Right lobe of liver (tissue), 6 donors: ENCODE measurements around the gene C6orf132. TPM values are rescaled to one million over a fixed set of nuclear protein-coding genes. Genes with fewer than 3 reads are reported as not detected.

Experiments
- ATAC-seq, 4 donors: fragments of 200-7000 bp; cut with Tn5 transposase; one replicate each; pipeline ENCODE4 v1.9.1; 2020; ENCODE audit warnings: mild to moderate bottlenecking in 4 of 4, moderate library complexity in 4 of 4
- DNase-seq, 3 donors: peaks; one replicate each; pipeline ENCODE4 v3.0.0-alpha.2; 2020
- H3K27ac ChIP-seq, 3 donors: fragments of 200-600 bp; one replicate each; pipeline ENCODE4 v1.8.0; 2022
- H3K27me3 ChIP-seq, 2 donors: fragments of 200-600 bp; one replicate each; pipeline ENCODE4 v1.8.0; 2022
- H3K36me3 ChIP-seq, 4 donors: fragments of 200-600 bp; sonication (generic) in 1 of 4; one replicate each; pipeline versions ENCODE4 v1.5.1 to v1.8.0; 2017 to 2022; ENCODE audit warnings: control low read depth in 1 of 4
- H3K4me1 ChIP-seq, 4 donors: fragments of 200-600 bp; sonication (generic) in 1 of 4; one replicate each; pipeline versions ENCODE4 v1.5.1 to v1.8.0; 2017 to 2022; ENCODE audit warnings: control low read depth in 1 of 4
- H3K4me3 ChIP-seq, 3 donors: fragments of 200-600 bp; one replicate each; pipeline ENCODE4 v1.8.0; 2022
- H3K9me3 ChIP-seq, 4 donors: fragments of 200-600 bp; sonication (generic) in 1 of 4; one replicate each; pipeline versions ENCODE4 v1.5.1 to v1.8.0; 2017 to 2022; ENCODE audit warnings: control low read depth in 1 of 4
- CTCF ChIP-seq, 4 donors: fragments of 200-600 bp in 3 of 4; fragments of 450-650 bp in 1 of 4; IDR thresholded peaks; one replicate each; pipeline versions ENCODE4 v1.5.1 to v1.8.0; 2016 to 2022; ENCODE audit warnings: antibody characterized with exemption in 4 of 4, mild to moderate bottlenecking in 2 of 4
- POLR2A ChIP-seq: fragments of 450-650 bp; IDR thresholded peaks from one replicate; pipeline ENCODE4 v1.6.1; 2017; ENCODE audit warnings: antibody characterized with exemption, mild to moderate bottlenecking
- WGBS: methylation state at CpG from one replicate; pipeline ENCODE4 v1.1.6; 2018; ENCODE audit warnings: low coverage, low lambda C conversion rate; ENCODE audit not compliant: insufficient coverage; ENCODE audit errors: missing lambda C conversion rate; 5-methylcytosine and 5-hydroxymethylcytosine counted together
- intact Hi-C, 2 donors: fragments of 100-400 bp; cut with DNase I; formaldehyde crosslinking; loops; one replicate each; pipeline versions ENCODE4 v1.11.2 to v1.14.1; 2022
- total RNA-seq, 6 experiments: library from RNA; depleted of rRNA in 2 of 6; stranded (reverse); fragments of >200 nt in 2 of 6; fragmentation: NEBNext Ultra II Directional in 3 of 6; extraction: Animal tissue kit (Norgen Biotek cat#: 25700) in 3 of 6; gene quantifications; one replicate each; pipeline versions ENCODE4 v1.1.0 to v1.2.4, GENCODE V29; 2016 to 2023
- donor health status: DM: no; HTN: yes; CAD: no.
- donor health status: DM: no; HTN: no; CAD: no.
- donor health status: DM: no; HTN: no; CAD: no.
- donor health status: DM: no; HTN: yes; CAD: no.
- donor health status: DM: no; HTN: yes; CAD: no.

The C6orf132 gene
- total RNA-seq, 6 experiments from 2014 or later: 0.07 to 0.74 (median 0.34) TPM

GRCh38 chr6:42068872-42069522 lies 73.4 kb downstream of the C6orf132 start:
- Histone ChIP-seq H3K27me3 (no peaks in the 10 kb centered on the region), H3K27ac (no peak overlapping the region), H3K4me1 (no peaks in the 10 kb centered on the region), H3K36me3 (peaks cover 0 to 76% (median 42%) of the 10 kb centered on the region in 4 donors), H3K9me3 (no peaks in the 10 kb centered on the region), H3K4me3 (no peak overlapping the region)
- TF ChIP-seq POLR2A: no peak
- TF ChIP-seq CTCF (IDR thresholded peaks at IDR 0.05): no peak
- DNase-seq (no peak), ATAC-seq (no peak)
- WGBS: 98% methylated on average over 5 of the region's 5 CpGs
- intact Hi-C loops: no loop called here

DNA sequence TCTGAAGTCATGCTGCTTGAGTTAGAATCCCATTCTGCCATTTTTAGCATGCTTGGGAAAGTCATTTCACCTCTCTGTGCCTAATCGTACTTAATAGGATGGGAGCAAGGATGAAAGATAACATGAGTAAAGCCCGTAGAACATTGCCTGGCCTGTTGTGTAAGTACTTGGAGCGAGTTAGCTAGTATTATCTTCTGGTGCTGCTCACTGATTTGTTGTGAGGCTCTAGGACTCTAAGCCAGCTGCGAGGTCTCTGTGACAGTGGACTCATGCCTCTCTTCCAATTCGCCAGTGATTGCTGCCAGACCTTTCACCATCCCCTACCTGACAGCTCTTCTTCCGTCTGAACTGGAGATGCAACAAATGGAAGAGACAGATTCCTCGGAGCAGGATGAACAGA lies 74.2 kb downstream of the C6orf132 start:
- peaks cover 0 to 80% (median 45%) of the 10 kb centered on the region in 4 donors for H3K36me3 ChIP-seq
- DNase-seq (no peak), ATAC-seq (no peak)
- no peak overlapping the region for H3K27ac ChIP-seq
- H3K4me1 ChIP-seq: no peaks in the 10 kb centered on the region
- H3K9me3 ChIP-seq: no peaks in the 10 kb centered on the region
- intact Hi-C loops: no loop called here
- TF ChIP-seq CTCF (IDR thresholded peaks at IDR 0.05): no peak
- TF ChIP-seq POLR2A: no peak
- H3K4me3 ChIP-seq: no peak overlapping the region
- WGBS: 89% methylated on average over 6 of the region's 7 CpGs
- no peaks in the 10 kb centered on the region for H3K27me3 ChIP-seq

GRCh38 chr6:42066156-42066675 lies 76.2 kb downstream of the C6orf132 start:
- Histone ChIP-seq H3K9me3 (no peaks in the 10 kb centered on the region), H3K4me3 (no peak overlapping the region), H3K27ac (no peak overlapping the region), H3K27me3 (no peaks in the 10 kb centered on the region), H3K36me3 (peaks cover 4 to 74% (median 39%) of the 10 kb centered on the region in 4 donors), H3K4me1 (no peaks in the 10 kb centered on the region)
- TF ChIP-seq CTCF (IDR thresholded peaks at IDR 0.05): no peak
- TF ChIP-seq POLR2A: no peak
- 94% methylated on average over 6 of the region's 13 CpGs for WGBS
- DNase-seq (no peak), ATAC-seq (no peak)
- intact Hi-C loops: no loop called here

GRCh38 chr6:42059743-42060142 lies 82.7 kb downstream of the C6orf132 start:
- Histone ChIP-seq H3K4me3 (no peak overlapping the region), H3K27ac (no peak overlapping the region), H3K36me3 (peaks cover 7 to 87% (median 40%) of the 10 kb centered on the region in 4 donors), H3K4me1 (no peaks in the 10 kb centered on the region), H3K9me3 (no peaks in the 10 kb centered on the region), H3K27me3 (no peaks in the 10 kb centered on the region)
- DNase-seq (no peak), ATAC-seq (no peak)
- TF ChIP-seq CTCF (IDR thresholded peaks at IDR 0.05) (no peak), POLR2A (no peak)
- intact Hi-C loops: no loop called here
- WGBS: 88% methylated on average over 5 of the region's 5 CpGs
